Astrocyte of the spinal cord (primary cell): ENCODE results near the gene PLIN3.
"Not testable (repeated sequence)": the region's sequence is repeated elsewhere in the genome, so short reads cannot be mapped to it uniquely, and the experiment has no call there.

Source experiments
- DNase-seq: peaks from one replicate; pipeline ENCODE4 v3.0.0; 2011; ENCODE audit warnings: low read depth, low spot score
- H3K4me3 ChIP-seq: 2 replicates; pipeline ENCODE4 v1.5.1; 2011; ENCODE audit warnings: low read depth, mild to moderate bottlenecking, low read length, moderate library complexity
- in situ Hi-C: cut with HindIII; loops from 2 replicates; pipeline ENCODE4 v1.10.0; 2017; ENCODE audit warnings: low sequenced_read_pairs
- TF ChIP-seq, protein P1 (sequence below): IDR thresholded peaks from 2 replicates; pipeline ENCODE4 v1.5.1; 2012; ENCODE audit warnings: low read depth, mild to moderate bottlenecking, low read length, inconsistent platforms

The PLIN3 gene

DNA sequence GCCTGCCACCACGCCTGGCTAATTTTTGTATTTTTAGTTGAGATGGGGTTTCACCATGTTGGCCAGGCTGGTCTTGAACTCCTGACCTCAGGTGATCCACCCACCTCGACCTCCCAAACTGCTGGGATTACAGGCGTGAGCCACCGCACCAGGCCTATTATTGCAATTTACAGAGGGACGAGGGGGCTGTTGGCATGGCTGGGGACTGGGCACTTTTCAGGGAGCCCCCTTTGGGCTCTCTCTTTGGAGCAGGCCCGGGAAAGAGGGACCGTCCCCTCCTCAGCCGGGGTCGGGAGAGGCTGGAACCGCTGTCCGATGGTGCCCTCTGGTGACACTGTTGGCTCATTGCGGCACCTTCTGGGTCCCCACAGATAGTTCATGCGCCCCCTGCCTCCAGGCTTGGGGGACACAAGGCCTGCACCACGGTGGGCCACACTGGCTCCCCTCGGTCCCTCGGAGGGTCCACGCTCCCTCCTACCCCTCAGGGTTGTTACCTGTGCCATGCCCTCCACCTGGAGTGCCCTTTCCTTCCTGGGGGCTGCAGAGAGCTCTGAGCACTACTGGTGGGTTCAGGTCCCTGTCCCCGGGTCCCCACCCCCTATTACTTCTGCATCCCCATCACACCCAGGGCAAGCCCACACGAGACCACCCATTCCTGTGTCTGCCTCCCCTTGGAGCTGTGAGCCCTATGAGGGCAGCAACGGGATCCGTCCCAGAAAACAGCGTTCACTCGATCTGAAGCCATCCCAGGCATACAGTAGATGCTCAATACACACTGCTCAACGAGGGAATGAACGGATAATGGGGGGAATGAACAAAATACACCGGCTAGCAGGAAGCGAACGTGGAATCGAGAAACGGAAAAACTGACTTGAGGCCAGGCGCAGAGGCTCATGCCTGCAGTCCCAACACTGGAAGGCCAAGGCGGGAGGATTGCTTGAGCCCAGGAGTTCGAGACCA lies 63.5 kb downstream of the PLIN3 start:
- peak; percentile 43 for DNase-seq
- in situ Hi-C loops: no loop called here
- TF ChIP-seq, protein P1, sequence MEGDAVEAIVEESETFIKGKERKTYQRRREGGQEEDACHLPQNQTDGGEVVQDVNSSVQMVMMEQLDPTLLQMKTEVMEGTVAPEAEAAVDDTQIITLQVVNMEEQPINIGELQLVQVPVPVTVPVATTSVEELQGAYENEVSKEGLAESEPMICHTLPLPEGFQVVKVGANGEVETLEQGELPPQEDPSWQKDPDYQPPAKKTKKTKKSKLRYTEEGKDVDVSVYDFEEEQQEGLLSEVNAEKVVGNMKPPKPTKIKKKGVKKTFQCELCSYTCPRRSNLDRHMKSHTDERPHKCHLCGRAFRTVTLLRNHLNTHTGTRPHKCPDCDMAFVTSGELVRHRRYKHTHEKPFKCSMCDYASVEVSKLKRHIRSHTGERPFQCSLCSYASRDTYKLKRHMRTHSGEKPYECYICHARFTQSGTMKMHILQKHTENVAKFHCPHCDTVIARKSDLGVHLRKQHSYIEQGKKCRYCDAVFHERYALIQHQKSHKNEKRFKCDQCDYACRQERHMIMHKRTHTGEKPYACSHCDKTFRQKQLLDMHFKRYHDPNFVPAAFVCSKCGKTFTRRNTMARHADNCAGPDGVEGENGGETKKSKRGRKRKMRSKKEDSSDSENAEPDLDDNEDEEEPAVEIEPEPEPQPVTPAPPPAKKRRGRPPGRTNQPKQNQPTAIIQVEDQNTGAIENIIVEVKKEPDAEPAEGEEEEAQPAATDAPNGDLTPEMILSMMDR: peak; percentile 84
- H3K4me3 ChIP-seq: no peak overlapping the region

DNA sequence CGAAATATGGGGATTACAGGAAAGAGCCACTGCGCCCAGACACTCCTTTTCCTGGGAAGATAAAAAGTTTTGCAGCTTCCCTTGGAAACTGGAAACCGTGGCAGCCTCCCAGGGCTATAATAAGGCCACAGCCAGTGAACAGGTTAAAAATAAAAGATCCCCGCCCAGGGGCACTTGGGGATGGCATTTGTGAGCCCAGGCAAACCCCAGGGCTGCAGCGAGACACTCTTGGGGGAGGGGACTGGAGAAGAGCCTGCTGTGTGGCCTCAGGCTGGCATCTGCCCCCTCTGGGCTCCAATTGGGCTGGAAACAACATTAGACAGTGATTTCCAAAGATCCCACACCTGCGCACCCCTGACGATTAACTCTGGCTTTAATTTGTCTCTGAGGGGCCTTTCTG lies 64.8 kb downstream of the PLIN3 start:
- in situ Hi-C loops: no loop called here
- TF ChIP-seq, protein P1: no peak
- no peak for DNase-seq
- no peak overlapping the region for H3K4me3 ChIP-seq

DNA sequence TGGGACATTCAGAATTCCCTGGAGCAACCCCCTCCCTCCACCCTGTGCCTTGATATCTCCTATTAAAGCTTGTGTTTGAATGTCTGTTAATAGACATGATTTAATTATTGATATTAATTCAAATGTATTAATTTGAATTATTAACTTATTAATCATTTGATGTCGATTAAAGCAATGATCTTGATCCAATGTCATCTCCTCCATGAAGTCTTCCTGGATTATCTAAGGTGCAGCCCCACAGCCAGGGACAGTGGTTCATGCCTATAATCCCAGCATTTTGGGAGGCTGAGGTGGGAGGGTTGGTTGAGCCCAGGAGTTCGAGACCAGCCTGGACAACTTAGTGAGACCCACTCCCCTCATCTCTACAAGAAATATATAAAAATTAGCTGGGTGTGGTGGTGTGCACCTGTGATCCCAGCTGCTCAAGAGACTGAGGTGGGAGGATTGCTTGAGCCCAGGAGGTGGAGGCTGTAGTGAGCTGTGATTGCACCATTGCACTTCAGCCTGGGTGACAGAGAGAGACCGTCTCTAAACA lies 66.3 kb downstream of the PLIN3 start:
- in situ Hi-C loops: no loop called here
- no peak overlapping the region for H3K4me3 ChIP-seq
- DNase-seq: no peak
- TF ChIP-seq, protein P1: no peak

DNA sequence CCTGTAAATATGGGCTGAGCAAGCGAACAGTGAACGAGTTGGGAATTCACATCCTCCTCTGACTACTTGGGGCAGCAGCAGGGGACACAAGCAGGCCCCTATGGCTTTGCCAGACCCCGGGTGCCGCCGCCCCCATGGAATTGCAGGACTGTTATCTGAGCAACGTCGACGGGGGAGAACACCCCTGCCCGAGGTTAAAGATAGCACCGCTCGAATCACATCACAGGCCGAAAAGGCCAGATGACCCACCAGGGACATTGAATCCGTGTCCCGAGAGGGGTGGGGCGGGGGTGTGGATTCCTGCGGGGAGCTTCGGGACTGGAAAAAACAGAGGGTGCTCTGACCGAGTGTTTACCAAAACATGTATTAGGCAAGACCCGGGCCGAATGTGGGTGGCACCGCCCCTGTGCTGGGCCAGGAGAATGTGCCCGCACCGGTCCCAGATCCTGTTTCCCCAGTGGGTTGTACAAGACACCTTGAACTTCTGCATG lies 66.8 kb downstream of the PLIN3 start:
- in situ Hi-C loops: no loop called here
- DNase-seq: no peak
- TF ChIP-seq, protein P1: no peak
- H3K4me3 ChIP-seq: no peak overlapping the region

DNA sequence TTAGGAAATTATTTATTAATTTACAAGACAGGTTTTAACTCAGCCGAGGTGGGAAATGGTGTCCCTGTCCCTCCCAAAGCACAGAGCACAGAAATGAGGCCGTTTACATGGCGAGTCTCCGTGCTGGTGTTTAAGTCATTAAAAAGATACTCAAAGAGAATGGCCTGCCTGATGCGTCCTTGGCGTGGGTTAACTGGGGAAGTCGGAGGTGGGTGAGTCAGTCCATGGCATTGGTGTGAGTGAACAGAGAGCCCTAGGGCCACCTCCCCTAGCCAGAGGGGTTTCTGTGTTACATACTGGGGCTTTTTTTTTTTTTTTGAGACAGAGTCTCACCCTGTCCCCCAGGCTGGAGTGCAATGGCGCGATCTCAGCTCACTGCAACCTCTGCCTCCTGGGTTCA lies 72.1 kb downstream of the PLIN3 start:
- no peak for DNase-seq
- TF ChIP-seq, protein P1: no peak
- in situ Hi-C loops: no loop called here
- H3K4me3 ChIP-seq: no peak overlapping the region

DNA sequence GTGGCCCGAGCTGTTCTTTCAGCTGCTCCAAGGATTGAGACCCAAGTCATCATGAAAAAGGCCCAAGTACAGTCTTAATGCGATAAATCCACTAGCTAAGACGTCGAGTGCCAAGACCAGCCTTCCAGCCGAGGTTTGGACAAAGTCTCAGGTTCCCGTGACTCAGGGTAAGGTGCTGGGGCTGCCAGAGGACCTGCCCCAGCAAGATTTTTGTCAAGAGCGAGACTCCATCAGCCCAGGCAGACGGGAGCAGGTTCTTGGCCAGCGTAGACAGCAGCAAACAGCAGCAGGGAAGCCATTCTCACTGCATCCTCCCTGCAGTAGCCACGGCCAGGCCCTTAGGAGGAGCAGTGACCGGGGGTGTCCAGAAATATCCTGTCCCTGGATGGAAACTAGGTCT lies 72.5 kb downstream of the PLIN3 start:
- H3K4me3 ChIP-seq: no peak overlapping the region
- in situ Hi-C loops: no loop called here
- TF ChIP-seq, protein P1: no peak
- DNase-seq: no peak

DNA sequence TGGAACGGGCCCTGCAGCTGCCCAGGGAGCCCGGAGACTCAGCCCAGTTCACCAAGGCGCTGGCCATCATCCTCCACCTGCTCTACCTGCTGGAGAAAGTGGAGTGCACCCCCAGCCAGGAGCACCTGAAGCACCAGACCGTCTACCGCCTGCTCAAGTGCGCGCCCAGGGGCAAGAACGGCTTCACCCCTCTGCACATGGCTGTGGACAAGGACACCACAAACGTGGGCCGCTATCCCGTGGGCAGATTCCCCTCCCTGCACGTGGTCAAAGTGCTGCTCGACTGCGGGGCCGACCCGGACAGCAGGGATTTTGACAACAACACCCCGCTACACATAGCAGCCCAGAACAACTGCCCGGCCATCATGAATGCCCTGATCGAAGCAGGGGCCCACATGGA lies 74.2 kb downstream of the PLIN3 start:
- DNase-seq, in situ Hi-C loops, H3K4me3 ChIP-seq: not testable (repeated sequence)

DNA sequence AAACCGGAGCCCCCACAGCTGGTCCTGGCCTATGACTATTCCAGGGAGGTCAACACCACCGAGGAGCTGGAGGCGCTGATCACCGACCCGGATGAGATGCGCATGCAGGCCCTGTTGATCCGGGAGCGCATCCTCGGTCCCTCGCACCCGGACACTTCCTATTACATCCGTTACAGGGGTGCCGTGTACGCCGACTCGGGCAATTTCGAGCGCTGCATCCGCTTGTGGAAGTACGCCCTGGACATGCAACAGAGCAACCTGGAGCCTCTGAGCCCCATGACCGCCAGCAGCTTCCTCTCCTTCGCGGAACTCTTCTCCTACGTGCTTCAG lies 74.6 kb downstream of the PLIN3 start:
- DNase-seq, in situ Hi-C loops, H3K4me3 ChIP-seq: not testable (repeated sequence)

DNA sequence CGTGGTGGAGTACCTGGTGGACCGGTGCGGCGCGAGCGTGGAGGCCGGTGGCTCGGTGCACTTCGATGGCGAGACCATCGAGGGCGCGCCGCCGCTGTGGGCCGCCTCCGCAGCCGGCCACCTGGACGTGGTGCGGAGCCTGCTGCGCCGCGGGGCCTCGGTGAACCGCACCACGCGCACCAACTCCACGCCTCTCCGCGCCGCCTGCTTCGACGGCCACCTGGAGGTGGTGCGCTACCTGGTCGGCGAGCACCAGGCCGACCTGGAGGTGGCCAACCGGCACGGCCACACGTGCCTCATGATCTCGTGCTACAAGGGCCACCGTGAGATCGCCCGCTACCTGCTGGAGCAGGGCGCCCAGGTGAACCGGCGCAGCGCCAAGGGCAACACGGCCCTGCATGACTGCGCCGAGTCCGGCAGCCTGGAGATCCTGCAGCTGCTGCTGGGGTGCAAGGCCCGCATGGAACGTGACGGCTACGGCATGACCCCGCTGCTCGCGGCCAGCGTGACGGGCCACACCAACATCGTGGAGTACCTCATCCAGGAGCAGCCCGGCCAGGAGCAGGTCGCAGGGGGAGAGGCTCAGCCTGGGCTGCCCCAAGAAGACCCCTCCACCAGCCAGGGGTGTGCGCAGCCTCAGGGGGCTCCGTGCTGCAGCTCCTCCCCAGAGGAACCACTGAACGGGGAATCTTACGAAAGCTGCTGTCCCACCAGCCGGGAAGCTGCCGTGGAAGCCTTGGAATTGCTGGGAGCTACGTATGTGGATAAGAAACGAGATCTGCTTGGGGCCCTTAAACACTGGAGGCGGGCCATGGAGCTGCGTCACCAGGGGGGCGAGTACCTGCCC lies 75.2 kb downstream of the PLIN3 start:
- in situ Hi-C loops, DNase-seq: not testable (repeated sequence)
- H3K4me3 ChIP-seq: peak overlapping the region; percentile 76
